Spinal cord (tissue), 9 donors: ENCODE results near the gene IL13RA2. TPM values are rescaled to one million over a fixed set of nuclear protein-coding genes. Genes with fewer than 3 reads are reported as not detected.

Source experiments
- DNase-seq, 6 donors: peaks; one replicate each; pipeline versions ENCODE4 v3.0.0 to v3.0.0-alpha.2; 2013 to 2015; ENCODE audit warnings: low spot score in 6 of 6, low read depth in 4 of 6
- H3K27ac ChIP-seq: one replicate; pipeline ENCODE4 v1.5.1; 2013; ENCODE audit warnings: low read depth, low read length, control low read depth
- H3K27me3 ChIP-seq: one replicate; pipeline ENCODE4 v1.6.1; 2013; ENCODE audit warnings: low read length; ENCODE audit not compliant: control insufficient read depth, insufficient read depth
- H3K36me3 ChIP-seq: one replicate; pipeline ENCODE4 v1.6.1; 2013; ENCODE audit warnings: low read length; ENCODE audit not compliant: control insufficient read depth, insufficient read depth
- H3K4me1 ChIP-seq: one replicate; pipeline ENCODE4 v1.6.1; 2013; ENCODE audit warnings: low read length; ENCODE audit not compliant: control insufficient read depth, insufficient read depth
- H3K4me3 ChIP-seq: one replicate; pipeline ENCODE4 v1.5.1; 2013; ENCODE audit warnings: low read depth, low read length, control low read depth
- H3K9me3 ChIP-seq: one replicate; pipeline ENCODE4 v1.6.1; 2013; ENCODE audit warnings: low read length; ENCODE audit not compliant: control insufficient read depth, insufficient read depth
- polyA plus RNA-seq, 2 donors: library from polyadenylated mRNA; unstranded; fragments of 120-200 nt; gene quantifications; one replicate each; pipeline ENCODE4 v1.2.1, GENCODE V29; 2013; ENCODE audit not compliant: insufficient read length in 2 of 2
- small RNA-seq: library from RNA; depleted of rRNA; stranded (forward); fragments of <200 nt; gene quantifications from one replicate; pipeline ENCODE3, GENCODE V24; 2014; ENCODE audit warnings: low replicate concordance
- total RNA-seq, 2 donors: library from RNA; depleted of rRNA in 1 of 2; stranded (reverse); fragments of 120-200 nt in 1 of 2; fragments of >200 nt in 1 of 2; gene quantifications; one replicate each; pipeline versions ENCODE4 v1.2.3 to v1.2.4, GENCODE V29; 2013 to 2014

IL13RA2 gene
- total and polyA plus RNA-seq, 4 donors, result 0.72 to 2.9 (median 0.93) TPM

DNA sequence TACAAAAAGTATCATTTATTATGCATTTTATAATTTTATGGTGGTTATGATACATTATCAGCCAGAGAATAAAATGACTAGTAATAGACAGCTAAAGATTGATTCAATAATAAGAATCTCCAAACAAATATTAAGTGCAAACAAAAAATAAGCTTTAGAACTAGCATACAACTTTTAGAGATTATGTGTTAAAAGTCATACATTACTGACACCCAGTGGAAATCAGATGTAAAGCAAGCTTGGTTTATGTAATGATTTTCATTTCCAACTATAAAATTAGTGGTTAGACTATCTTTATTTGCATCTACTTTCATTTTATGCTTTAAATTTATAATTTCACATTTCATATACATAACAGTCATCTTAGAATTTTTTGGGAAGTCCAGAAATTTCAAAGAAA, 57.7 kb downstream of the IL13RA2 start:
- Histone ChIP-seq H3K4me3 (no peak overlapping the region), H3K4me1 (no peaks in the 10 kb centered on the region), H3K36me3 (no peaks in the 10 kb centered on the region), H3K27ac (no peak overlapping the region), H3K27me3 (peaks cover 9% of the 10 kb centered on the region), H3K9me3 (no peaks in the 10 kb centered on the region)
- DNase-seq, result peak in 2 of 6 donors; percentile 20 to 57

Small RNA genes within 50 kb of the gene (small RNA-seq; reads per million reads assigned to genes)
- not detected for gene RNU6-648P

Other genes starting within 250 kb of the IL13RA2 start
- not detected for gene RBMXL3, start 171.8 kb upstream of the IL13RA2 start, total RNA-seq
- gene RBMXL3, start 171.8 kb upstream of the IL13RA2 start, polyA plus RNA-seq, result not detected
- gene LRCH2, start 216.5 kb upstream of the IL13RA2 start, total RNA-seq, result 10 to 100 TPM in 1 of 2 donors, 1 to 10 TPM in 1; 8.5 to 20.4 TPM
- 10 to 100 TPM; 11.3 to 16.0 TPM for gene LRCH2, start 216.5 kb upstream of the IL13RA2 start, polyA plus RNA-seq